ENCODE results near the gene CGB3.
A peak's percentile ranks its signal among the peaks of the same experiment; 100 is the strongest.
"Not testable (repeated sequence)": the region's sequence is repeated elsewhere in the genome, so short reads cannot be mapped to it uniquely, and the experiment has no call there.

CGB3 gene

GRCh38 chr19:49025599-49025998 is 1.5 kb upstream of the CGB3 start:
- not testable (repeated sequence) for H3K9me3 Mint-ChIP-seq, H3K36me3 Mint-ChIP-seq, H3K4me3 Mint-ChIP-seq, H3K27me3 Mint-ChIP-seq, ATAC-seq, H3K27ac Mint-ChIP-seq
- peaks cover 10% of the 10 kb centered on the region for H3K4me1 Mint-ChIP-seq

GRCh38 chr19:49025088-49025487 is 955 bp upstream of the CGB3 start:
- not testable (repeated sequence) for H3K4me3 Mint-ChIP-seq, H3K27ac Mint-ChIP-seq, H3K36me3 Mint-ChIP-seq, H3K27me3 Mint-ChIP-seq, ATAC-seq, H3K9me3 Mint-ChIP-seq
- peaks cover 15% of the 10 kb centered on the region for H3K4me1 Mint-ChIP-seq

GRCh38 chr19:49022116-49022515 is 2.0 kb downstream of the CGB3 start:
- peaks cover 30% of the 10 kb centered on the region for H3K4me1 Mint-ChIP-seq
- no peak for ATAC-seq
- H3K27ac Mint-ChIP-seq = no peak overlapping the region
- no peaks in the 10 kb centered on the region for H3K36me3 Mint-ChIP-seq
- no peaks in the 10 kb centered on the region for H3K27me3 Mint-ChIP-seq
- H3K9me3 Mint-ChIP-seq = no peaks in the 10 kb centered on the region
- H3K4me3 Mint-ChIP-seq = no peak overlapping the region

GRCh38 chr19:49020931-49021895 is 2.9 kb downstream of the CGB3 start:
- ATAC-seq = no peak
- Mint-ChIP-seq H3K36me3 (no peaks in the 10 kb centered on the region), H3K4me1 (peaks cover 30% of the 10 kb centered on the region), H3K27ac (peak overlapping the region; percentile 0), H3K27me3 (no peaks in the 10 kb centered on the region), H3K4me3 (peak overlapping the region; percentile 3), H3K9me3 (no peaks in the 10 kb centered on the region)

GRCh38 chr19:49020342-49020741 is 3.8 kb downstream of the CGB3 start:
- no peaks in the 10 kb centered on the region for H3K9me3 Mint-ChIP-seq
- ATAC-seq = no peak
- peak overlapping the region; percentile 0 for H3K27ac Mint-ChIP-seq
- H3K4me3 Mint-ChIP-seq = peak overlapping the region; percentile 78
- H3K4me1 Mint-ChIP-seq = peaks cover 30% of the 10 kb centered on the region
- H3K36me3 Mint-ChIP-seq = peaks cover 8% of the 10 kb centered on the region
- H3K27me3 Mint-ChIP-seq = no peaks in the 10 kb centered on the region

GRCh38 chr19:49019242-49019932 is 4.7 kb downstream of the CGB3 start:
- Mint-ChIP-seq H3K4me1 (peaks cover 30% of the 10 kb centered on the region), H3K4me3 (peak overlapping the region; percentile 78), H3K9me3 (no peaks in the 10 kb centered on the region), H3K27me3 (no peaks in the 10 kb centered on the region), H3K27ac (peak overlapping the region; percentile 61), H3K36me3 (peaks cover 12% of the 10 kb centered on the region)
- peak; percentile 49 for ATAC-seq

GRCh38 chr19:49018388-49019241 is 5.5 kb downstream of the CGB3 start:
- ATAC-seq, H3K27me3 Mint-ChIP-seq, H3K9me3 Mint-ChIP-seq: not testable (repeated sequence)
- peaks cover 30% of the 10 kb centered on the region for H3K4me1 Mint-ChIP-seq
- peaks cover 14% of the 10 kb centered on the region for H3K36me3 Mint-ChIP-seq
- H3K27ac Mint-ChIP-seq = peak overlapping the region; percentile 61
- peak overlapping the region; percentile 78 for H3K4me3 Mint-ChIP-seq

- peak; percentile 84 for ATAC-seq
- H3K9me3 Mint-ChIP-seq = no peaks in the 10 kb centered on the region
- H3K27ac Mint-ChIP-seq = no peak overlapping the region
- peaks cover 17% of the 10 kb centered on the region for H3K36me3 Mint-ChIP-seq
- H3K4me3 Mint-ChIP-seq = peak overlapping the region; percentile 78
- H3K27me3 Mint-ChIP-seq = no peaks in the 10 kb centered on the region
- H3K4me1 Mint-ChIP-seq = peaks cover 30% of the 10 kb centered on the region
These were observed 6.3 kb downstream of the CGB3 start for GRCh38 chr19:49017666-49018351.

- no peak within 1 kb of the TSS for H3K27ac Mint-ChIP-seq
- peaks cover 17% of the 10 kb centered on the region for H3K36me3 Mint-ChIP-seq
- H3K4me3 Mint-ChIP-seq = peak within 1 kb of the TSS; percentile 78
- H3K9me3 Mint-ChIP-seq = no peaks in the 10 kb centered on the region
- H3K27me3 Mint-ChIP-seq = no peaks in the 10 kb centered on the region
- ATAC-seq = no peak
- H3K4me1 Mint-ChIP-seq = peaks cover 30% of the 10 kb centered on the region
These were observed 7.0 kb downstream of the CGB3 start, which contains the start of gene LHB for GRCh38 chr19:49017041-49017665. Gene LHB, minus strand, starts transcription at chr19:49017091. Its CDS starts 10 bp downstream, at chr19:49017081.

- H3K9me3 Mint-ChIP-seq = no peaks in the 10 kb centered on the region
- H3K4me3 Mint-ChIP-seq = no peak overlapping the region
- H3K36me3 Mint-ChIP-seq = peaks cover 21% of the 10 kb centered on the region
- H3K27me3 Mint-ChIP-seq = no peaks in the 10 kb centered on the region
- ATAC-seq = no peak
- peaks cover 26% of the 10 kb centered on the region for H3K4me1 Mint-ChIP-seq
- no peak overlapping the region for H3K27ac Mint-ChIP-seq
These were observed 7.9 kb downstream of the CGB3 start for GRCh38 chr19:49016067-49016839.

- Mint-ChIP-seq H3K36me3 (peaks cover 35% of the 10 kb centered on the region), H3K27ac (no peak overlapping the region), H3K27me3 (no peaks in the 10 kb centered on the region), H3K4me1 (peaks cover 13% of the 10 kb centered on the region), H3K9me3 (no peaks in the 10 kb centered on the region), H3K4me3 (no peak overlapping the region)
- no peak for ATAC-seq
These were observed 9.3 kb downstream of the CGB3 start for GRCh38 chr19:49014870-49015255.

- peaks cover 10% of the 10 kb centered on the region for H3K4me1 Mint-ChIP-seq
These were observed 9.8 kb downstream of the CGB3 start for GRCh38 chr19:49014123-49014869.

GRCh38 chr19:49011194-49011593 is 12.9 kb downstream of the CGB3 start:
- H3K4me1 Mint-ChIP-seq = no peaks in the 10 kb centered on the region
- H3K27me3 Mint-ChIP-seq = no peaks in the 10 kb centered on the region
- no peak overlapping the region for H3K4me3 Mint-ChIP-seq
- no peak for ATAC-seq
- no peak overlapping the region for H3K27ac Mint-ChIP-seq
- H3K9me3 Mint-ChIP-seq = no peaks in the 10 kb centered on the region
- H3K36me3 Mint-ChIP-seq = peaks cover 50% of the 10 kb centered on the region

More at GRCh38 chr19:49014123-49014869, 9.8 kb downstream of the CGB3 start:
- ATAC-seq = no peak
- no peaks in the 10 kb centered on the region for H3K9me3 Mint-ChIP-seq
- no peak overlapping the region for H3K27ac Mint-ChIP-seq
- peaks cover 40% of the 10 kb centered on the region for H3K36me3 Mint-ChIP-seq
- no peak overlapping the region for H3K4me3 Mint-ChIP-seq
- no peaks in the 10 kb centered on the region for H3K27me3 Mint-ChIP-seq
